ENCODE measurements around the gene EGR1.

EGR1 gene

GRCh38 chr5:138453590-138453989, 11.7 kb upstream of the EGR1 start:
- no peak for DNase-seq (ENCODE audit: low spot score)

GRCh38 chr5:138454121-138454520, 11.2 kb upstream of the EGR1 start:
- no peak for DNase-seq (ENCODE audit: low spot score)

- no peak for DNase-seq (ENCODE audit: low spot score)
Measured at GRCh38 chr5:138455232-138455930, 9.9 kb upstream of the EGR1 start.

- no peak for DNase-seq (ENCODE audit: low spot score)
Measured at GRCh38 chr5:138457531-138458275, 7.6 kb upstream of the EGR1 start.

- DNase-seq (ENCODE audit: low spot score): no peak
Measured at GRCh38 chr5:138458384-138458783, 6.9 kb upstream of the EGR1 start.

GRCh38 chr5:138458856-138459255, 6.4 kb upstream of the EGR1 start:
- no peak for DNase-seq (ENCODE audit: low spot score)

GRCh38 chr5:138459311-138459933, 5.9 kb upstream of the EGR1 start:
- no peak for DNase-seq (ENCODE audit: low spot score)

- no peak for DNase-seq (ENCODE audit: low spot score)
Measured at GRCh38 chr5:138460032-138460693, 5.1 kb upstream of the EGR1 start.

- peak; percentile 44 for DNase-seq (ENCODE audit: low spot score)
Measured at GRCh38 chr5:138461343-138462125, 3.7 kb upstream of the EGR1 start.

GRCh38 chr5:138463419-138464007, 1.8 kb upstream of the EGR1 start:
- no peak for DNase-seq (ENCODE audit: low spot score)

GRCh38 chr5:138464008-138464387, 1.3 kb upstream of the EGR1 start:
- peak; percentile 95 for DNase-seq (ENCODE audit: low spot score)

- DNase-seq (ENCODE audit: low spot score): peak; percentile 98
Measured at GRCh38 chr5:138464388-138465260, 655 bp upstream of the EGR1 start.

GRCh38 chr5:138466125-138466899, 1.0 kb downstream of the EGR1 start:
- DNase-seq (ENCODE audit: low spot score): no peak

GRCh38 chr5:138466900-138467710, 1.8 kb downstream of the EGR1 start:
- no peak for DNase-seq (ENCODE audit: low spot score)

- DNase-seq (ENCODE audit: low spot score): no peak
Measured at GRCh38 chr5:138467711-138468132, 2.4 kb downstream of the EGR1 start.

GRCh38 chr5:138468133-138468965, 3.1 kb downstream of the EGR1 start:
- DNase-seq (ENCODE audit: low spot score): no peak

GRCh38 chr5:138468966-138469539, 3.8 kb downstream of the EGR1 start:
- no peak for DNase-seq (ENCODE audit: low spot score)
